GM19035 (cell line): ENCODE results near the gene HRH4.

Experiments
- ATAC-seq: cut with Tn5 transposase; IDR thresholded peaks from one replicate; pipeline ENCODE4 v1.9.1; 2021; ENCODE audit not compliant: unreplicated experiment

The HRH4 gene, protein sequence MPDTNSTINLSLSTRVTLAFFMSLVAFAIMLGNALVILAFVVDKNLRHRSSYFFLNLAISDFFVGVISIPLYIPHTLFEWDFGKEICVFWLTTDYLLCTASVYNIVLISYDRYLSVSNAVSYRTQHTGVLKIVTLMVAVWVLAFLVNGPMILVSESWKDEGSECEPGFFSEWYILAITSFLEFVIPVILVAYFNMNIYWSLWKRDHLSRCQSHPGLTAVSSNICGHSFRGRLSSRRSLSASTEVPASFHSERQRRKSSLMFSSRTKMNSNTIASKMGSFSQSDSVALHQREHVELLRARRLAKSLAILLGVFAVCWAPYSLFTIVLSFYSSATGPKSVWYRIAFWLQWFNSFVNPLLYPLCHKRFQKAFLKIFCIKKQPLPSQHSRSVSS

DNA sequence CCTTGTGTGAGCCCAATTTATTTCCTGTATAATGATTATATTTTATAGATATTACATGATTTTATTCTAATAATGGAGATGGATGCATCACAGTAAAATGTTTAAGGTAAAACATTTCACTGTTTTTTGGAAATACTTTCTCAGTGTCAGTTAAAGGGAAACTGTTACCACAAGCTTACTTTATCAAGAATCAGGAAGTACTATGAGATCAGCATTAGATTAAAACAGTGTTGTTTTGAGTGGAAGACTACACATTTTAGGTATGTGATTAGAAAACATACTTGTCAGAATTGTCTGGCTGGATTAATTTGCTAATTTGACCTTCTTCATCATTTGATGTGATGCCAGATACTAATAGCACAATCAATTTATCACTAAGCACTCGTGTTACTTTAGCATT lies at the start of gene HRH4:
Gene HRH4, plus strand, starts transcription at position 250 of the 400 bp plus-strand sequence. Its CDS starts 92 bp downstream, at position 342.
- ATAC-seq, result no peak

DNA sequence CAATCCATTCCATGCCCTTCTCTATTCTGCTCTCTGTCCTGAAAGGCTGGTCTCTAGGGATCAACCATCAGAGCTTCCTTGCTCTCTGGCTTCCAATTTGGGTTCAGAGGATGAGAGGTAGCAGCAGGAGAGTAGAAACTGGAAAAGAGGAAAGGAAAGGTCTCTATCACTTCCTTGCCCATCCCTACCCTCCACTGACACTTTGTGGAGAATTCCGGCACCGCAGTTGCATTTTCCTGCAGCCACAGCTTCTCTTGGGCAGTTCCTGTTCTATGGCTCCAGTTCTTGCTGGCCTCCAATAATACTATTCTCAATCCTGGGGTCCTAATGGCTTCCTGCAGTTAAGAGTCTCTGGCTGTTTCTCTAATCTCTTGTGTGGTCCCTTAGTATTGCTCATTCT lies 47.3 kb upstream of the HRH4 start:
- no peak for ATAC-seq

DNA sequence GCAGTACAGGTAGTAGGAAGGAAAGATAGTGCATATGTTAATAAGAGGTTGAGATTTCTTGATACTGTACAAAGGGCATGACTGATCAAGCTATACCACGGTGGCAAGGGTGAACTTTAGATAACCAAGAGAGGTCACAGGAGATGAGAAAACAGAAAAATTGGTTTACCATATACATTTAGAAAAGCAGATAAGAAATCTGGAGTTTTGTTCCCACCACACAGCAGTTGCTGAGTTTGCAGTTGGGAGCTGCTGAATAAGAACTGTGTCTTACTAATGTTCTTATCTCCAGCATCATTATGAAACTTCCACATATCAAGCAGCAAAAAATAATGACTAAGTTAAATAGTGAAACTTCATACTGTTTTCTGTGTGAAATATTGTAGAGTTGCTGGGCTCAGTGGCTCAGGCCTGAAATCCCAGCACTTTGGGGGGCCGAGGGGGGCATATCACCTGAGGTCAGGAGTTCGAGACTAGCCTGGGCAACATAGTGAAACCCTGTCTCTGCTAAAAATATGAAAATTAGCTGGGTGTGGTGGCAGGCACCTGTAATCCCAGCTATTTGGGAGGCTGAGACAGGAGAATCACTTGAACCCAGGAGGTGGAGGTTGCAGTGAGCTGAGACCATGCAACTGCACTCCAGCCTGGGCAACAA lies 46.0 kb upstream of the HRH4 start:
- ATAC-seq, result no peak

DNA sequence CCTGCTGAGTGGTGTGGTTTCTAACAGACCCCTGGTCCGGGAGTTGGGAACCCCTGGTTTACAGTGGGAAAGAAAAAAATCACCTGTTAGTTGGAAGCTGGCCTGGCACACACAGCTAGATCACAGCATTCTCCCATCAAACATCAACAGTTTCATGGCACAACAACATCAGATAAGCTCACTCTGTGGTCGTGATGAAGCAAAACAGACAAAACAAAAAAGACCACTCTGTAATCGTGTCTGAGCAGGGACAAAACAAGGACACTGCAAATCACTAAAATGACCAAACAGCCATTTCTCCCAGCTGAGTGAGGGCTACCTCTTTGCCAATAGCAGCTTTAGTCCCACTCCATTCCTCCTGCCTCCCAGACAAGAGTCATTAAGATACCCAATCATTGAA lies 43.0 kb upstream of the HRH4 start:
- ATAC-seq, result no peak

DNA sequence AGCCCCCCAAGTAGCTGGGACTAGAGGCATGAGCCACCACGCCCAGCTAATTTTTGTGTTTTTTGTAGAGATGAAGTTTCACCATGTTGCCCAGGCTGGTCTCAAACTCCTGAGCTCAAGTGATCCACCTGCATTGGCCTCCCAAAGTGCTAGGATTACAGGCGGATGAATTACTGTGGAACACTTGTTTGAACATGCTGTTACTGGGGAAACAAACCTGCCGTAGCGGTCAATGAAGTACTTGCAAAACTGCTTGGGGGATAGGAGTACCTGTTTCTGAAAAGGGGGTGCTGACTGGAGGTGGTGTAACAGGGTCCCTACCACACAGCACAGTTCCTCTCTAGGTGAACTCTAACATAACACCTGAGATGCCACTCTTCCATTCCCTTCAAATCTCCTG lies 39.9 kb upstream of the HRH4 start:
- ATAC-seq, result no peak

DNA sequence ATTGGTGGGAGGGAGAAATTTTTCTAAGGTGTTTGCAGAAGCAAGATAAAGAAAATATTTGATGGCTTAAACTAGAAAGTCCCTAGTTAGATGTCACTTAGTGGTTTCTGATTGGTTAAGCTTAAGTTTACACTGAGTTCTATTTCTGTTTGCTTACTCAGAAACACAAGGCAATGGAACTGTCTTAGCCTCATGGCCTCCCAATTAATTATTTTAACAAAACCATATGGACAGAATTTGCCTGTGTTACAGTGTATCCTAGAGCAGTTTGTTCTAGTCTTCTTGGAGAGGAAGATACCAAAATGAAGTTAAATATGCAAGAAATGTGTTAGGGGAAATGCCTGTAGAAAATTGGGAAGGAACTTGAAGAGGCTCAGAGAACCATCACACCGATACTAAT lies 38.6 kb upstream of the HRH4 start:
- ATAC-seq, result no peak

DNA sequence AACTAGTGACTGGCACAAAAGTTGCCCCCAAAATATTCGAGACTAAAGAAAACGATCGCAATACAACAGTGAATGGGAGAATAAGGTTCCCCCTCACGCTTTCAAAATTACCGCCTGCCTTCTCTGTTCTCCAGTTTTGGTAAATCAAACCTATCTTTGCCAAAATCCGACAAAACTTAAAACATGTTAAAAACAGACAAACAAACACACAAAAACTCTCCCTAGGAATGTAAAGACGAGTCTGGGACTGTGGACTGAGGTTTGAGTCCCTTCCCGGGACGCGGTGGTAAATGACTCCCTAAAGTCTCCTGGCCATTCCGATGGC lies 34.4 kb upstream of the HRH4 start:
- ATAC-seq, result no peak

DNA sequence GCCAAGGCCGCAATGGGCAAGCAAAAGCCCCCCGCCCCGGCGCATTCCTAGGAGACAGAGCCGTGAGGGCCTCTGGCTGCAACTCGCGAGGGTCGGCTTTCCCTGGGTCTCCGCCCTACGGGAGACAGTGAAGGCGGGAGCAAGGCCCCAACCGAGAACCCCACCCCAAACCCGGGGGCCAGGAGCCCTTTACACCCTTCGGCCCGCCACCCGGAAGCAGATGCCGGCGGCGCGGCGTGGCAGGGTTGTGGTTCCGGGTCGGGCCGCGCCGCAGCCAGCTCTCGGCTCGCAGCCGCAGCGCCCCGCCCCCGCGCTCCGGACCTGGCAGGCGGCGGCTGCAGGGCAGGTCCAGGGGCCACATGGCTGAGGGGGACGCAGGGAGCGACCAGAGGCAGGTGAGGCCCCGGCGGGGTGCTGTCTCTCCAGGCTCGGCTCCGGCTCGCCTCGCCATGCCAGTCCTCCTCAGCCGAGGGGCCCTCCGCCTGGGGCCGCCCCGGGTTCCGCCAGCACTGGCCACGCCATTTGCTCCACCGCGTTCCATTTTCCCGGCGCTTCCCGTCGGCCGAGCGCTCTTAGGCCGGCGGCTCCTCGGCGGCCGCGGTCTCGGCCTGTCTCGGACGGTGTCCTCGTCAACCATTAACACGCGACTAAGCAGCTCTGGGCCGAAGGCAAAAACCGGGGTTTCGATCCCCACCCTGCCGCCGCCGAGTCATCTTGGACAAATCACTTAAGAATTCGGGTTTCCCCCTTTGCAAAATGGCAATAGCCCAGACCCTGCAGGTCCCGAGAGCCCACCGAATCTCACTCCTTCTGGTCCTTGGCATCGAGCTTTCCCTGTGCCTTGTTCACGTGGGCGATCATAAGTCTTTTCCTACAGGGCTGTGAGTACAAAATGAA lies 33.8 kb upstream of the HRH4 start, which contains the start of gene IMPACT:
Gene IMPACT, plus strand, starts transcription at position 273 of the 897 bp plus-strand sequence. Its CDS starts 87 bp downstream, at position 360.
- peak; percentile 92 for ATAC-seq

DNA sequence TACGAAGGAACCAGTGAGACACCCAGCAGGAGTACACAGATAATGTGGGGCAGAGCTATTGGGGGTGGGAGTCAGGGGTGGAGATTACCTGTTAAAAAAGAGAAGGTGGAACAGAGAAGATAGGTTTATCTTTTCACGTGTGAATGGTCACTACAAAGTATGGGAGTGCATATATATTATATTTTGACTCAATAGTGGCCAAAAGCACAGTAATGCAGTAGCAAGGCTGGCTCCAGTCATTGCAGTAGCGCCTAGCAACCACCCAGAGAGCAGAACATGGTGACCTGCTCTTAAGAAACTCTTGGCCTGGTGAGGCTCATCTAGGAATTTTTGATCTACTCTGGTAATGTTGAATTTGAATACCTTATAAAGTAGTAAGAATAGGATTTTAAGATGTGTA lies 33.0 kb upstream of the HRH4 start:
- ATAC-seq, result no peak

DNA sequence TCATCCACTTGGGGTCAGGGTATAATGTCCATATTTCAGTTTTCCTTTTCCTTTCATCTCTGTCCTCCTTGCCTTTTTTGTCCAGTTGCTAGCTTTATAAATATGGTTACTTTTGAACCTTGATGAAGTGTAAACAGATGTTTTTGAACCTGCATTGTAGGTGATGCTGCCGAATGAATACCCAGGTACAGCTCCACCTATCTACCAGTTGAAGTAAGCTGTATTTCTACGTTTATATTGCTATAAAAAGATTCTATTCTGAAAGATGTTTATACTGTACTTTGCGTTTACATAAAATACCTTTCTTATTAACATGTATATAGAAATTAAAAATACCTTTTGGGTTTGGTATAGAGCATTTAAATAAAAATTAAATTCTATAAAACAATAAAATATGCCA lies 31.7 kb upstream of the HRH4 start:
- ATAC-seq, result no peak

DNA sequence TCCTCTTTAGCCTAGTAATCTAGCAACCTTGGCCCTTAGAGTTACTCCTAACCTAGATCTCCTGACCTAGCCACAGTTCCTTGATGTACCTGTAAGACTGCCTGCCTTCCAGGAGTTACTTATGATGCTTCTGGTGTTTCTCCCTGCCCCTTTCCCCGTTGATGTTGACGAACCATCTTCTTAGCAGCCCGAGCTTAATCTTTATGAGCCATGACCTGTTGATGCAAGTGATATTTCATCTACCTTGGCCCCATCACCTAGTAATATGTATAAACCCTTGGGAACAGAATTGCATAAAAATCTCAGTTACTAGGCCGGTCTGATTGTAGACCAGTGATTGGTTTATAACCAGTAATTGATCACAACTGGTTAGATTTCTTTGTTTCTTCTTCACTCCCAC lies 31.2 kb upstream of the HRH4 start:
- ATAC-seq, result no peak

DNA sequence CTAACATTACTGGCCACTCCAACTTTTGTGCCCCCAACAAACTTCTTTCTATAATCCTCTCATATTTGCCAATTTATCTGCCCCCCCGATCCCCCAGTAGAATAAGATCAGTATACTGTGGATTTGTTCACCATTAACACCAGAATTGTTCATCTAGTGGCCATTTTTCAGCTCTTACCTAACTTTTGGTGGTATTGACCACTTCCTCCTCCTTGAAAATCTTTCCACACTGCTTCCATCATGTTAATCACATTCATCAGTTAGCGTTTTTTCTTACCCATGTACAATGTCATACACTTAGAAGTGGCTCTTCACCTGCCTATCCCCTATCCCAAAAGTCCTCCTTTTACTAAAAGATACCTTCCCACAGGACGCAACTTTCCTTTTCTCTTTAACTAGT lies 27.8 kb upstream of the HRH4 start:
- no peak for ATAC-seq

DNA sequence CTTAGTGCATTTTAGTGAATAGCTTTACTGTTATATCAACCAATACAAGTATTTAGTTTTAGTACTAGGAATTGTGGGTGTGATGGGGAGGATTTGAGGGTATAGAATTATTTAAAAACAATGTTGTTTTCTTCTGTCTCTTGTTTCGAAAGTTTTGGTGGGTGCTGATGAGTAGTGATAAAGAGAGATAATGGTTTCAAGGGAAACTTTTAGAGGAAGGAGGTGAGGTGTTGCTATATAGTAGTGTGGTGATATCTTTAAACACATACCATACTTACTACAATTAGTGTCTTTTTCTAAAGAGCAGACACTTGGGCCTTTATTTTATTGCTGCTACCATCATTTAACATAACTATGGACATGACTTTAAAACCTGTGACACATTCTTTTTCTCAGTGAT lies 23.5 kb upstream of the HRH4 start:
- ATAC-seq, result no peak

DNA sequence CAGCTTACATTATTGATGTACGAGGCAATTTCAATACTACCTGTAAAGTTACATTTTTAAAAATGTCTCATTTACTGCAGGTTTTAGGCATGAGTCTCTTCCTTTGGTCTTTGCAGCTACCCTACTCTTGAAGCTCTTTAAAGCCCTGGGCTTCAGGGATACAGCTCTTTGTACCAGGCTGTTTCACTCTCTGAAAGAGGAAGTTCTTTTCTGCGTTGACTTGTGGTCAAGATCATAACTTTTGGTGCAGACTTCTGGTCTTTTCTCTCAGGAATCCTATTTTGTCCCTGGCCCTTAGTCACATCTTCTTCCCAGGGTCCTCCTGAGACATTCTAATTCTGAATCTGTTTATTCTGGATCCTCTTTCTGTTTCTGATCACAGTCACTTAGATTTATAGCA lies 16.6 kb upstream of the HRH4 start:
- no peak for ATAC-seq

DNA sequence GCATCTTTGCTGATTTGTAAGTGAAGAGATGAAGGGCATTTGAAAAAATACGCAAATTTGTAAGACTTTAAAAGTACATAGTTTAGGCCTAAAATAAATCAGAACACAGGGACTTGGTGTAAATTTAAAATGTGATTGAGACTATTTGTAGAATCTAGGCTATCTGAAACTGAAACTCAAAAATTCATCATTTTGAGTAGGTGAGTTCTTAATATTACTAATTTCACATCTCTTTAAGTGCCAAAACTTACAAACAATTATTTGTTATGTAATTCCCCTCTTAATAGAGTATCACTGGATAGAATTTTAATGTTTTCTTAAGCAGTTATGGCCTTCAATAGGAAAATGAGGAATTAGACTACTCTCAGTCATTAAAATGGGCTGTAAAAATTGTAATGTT lies 14.0 kb upstream of the HRH4 start:
- ATAC-seq, result peak; percentile 61

DNA sequence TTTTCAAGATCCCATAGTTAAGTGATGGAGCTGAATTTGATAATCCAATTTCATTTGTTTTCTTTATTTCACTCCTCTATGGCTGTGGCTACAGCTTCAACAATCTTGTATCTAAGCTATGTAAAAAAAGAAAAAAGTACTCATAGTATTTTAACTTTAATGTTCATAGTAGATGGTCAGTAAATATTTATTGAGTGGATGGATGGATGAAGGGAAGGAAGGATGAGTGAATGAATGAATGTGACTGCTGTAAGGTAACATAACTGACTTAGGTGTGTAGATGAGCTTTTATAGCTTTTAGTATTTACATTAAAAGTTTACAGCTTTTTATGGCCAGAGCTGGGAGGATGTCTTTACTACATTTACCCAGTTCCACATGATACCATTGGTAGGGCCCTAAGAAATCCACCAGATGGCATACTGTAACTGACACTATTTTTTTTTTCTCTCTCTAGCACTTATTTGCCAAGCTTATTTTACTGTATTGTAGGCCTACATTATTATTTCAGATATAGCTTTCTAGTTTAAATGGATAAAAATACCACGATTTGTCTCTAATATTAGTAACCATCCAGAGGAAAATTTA lies 13.4 kb upstream of the HRH4 start:
- no peak for ATAC-seq

DNA sequence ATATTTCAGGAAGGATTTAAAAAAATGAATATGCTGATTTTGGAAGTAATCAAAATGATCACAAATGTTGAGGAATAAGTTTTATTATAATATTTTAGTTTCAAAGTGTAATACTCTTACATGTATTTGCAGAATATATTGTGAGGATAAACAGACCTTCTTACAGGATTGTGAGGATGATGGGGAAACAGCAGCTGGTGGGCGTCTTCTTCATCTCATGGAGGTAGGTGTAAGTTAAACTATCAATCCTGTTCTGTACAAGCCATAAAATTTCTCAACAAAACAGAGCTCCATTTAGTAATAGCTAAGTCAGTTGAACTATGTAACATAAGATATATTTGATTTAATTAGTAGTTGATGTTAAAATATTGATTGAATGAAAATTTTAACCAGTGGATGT lies 12.5 kb upstream of the HRH4 start:
- ATAC-seq, result no peak

DNA sequence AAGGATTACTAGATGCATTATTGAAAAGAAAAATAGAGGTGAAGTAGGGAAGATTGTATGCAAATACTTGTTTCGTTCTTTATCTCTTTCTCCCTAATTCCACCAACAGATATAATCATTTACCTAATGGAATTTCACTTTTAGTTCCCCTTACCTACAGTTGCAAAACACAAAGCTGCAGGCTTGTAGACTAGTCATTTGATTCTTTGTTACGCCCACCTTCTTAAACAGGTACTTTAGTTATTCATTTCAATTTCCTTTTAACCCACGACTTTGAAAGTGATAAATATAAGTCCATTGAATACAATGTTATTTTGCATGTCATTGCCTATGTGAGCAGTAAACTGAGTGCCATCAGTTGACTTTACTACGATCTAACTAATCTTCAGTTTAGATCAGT lies 3.9 kb upstream of the HRH4 start:
- peak; percentile 88 for ATAC-seq

DNA sequence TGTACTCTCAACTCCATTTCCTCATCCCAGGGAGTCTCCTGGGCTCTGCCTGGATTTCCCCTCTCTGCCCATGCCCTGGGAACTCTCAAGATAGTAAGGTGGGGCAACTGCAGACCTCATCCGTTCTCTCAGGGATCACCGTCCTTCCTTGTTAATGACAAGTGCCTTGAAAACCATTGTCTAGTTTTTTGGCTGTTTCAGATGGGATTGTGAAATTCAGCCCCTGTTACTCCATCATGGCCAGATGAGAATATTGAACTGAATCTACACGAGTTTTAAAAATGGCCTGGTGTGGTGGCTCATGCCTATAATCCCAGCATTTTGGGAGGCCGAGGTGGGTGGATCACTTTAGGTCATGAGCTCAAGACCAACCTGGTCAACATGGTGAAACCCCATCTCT lies 665 bp upstream of the HRH4 start:
- ATAC-seq, result no peak

DNA sequence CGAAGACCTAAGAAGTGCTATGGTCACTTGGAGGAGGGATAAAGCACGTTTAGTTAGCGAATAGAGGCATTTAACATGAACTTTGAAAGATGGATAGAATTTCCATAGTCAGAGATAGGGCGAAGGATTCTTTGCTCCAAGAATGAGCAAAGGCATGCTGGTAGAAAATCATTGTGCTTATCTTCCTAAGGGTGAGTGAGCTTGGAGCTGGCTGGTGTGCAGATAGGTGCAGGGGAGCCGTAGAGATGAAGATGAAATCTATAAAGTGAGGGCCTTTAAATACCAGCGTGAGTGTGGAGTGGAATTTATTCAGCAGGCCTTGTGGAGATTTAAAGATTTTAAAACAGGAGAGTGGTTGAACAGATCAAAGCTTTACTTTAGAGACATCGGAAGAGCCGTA lies 1.6 kb downstream of the HRH4 start:
- no peak for ATAC-seq
